OCI-LY7 (cell line): Measurements from ENCODE around the gene TMEM114. TPM values are rescaled to one million over a fixed set of nuclear protein-coding genes. Genes with fewer than 3 reads are reported as not detected.

Experiments
- BruUV-seq: library from RNA; stranded (reverse); fragments of 400-500 nt; replicated peaks from 2 replicates; lab custom pipeline; 2021; lab: Mats Ljungman, UMichigan
- CTCF ChIA-PET: fragments of 300-600 bp; sonication (Branson Sonifier 250); formaldehyde crosslinking; loops from one replicate; lab custom pipeline; 2022; ENCODE audit warnings: antibody characterized with exemption; ENCODE audit not compliant: unreplicated experiment; lab: Charles Lee
- POLR2A ChIA-PET: fragments of 300-600 bp; sonication (Branson Sonifier 250); formaldehyde crosslinking; loops from one replicate; lab custom pipeline; 2022; ENCODE audit warnings: antibody characterized with exemption; lab: Charles Lee
- DNase-seq: peaks from one replicate; pipeline ENCODE4 v3.0.0-alpha.2; 2015; ENCODE audit warnings: low spot score
- H2AFZ ChIP-seq: fragments of 200-600 bp; sonication (generic), shearing (Covaris generic); 2 replicates; pipeline ENCODE4 v1.6.1; 2014; ENCODE audit warnings: mild to moderate bottlenecking, antibody characterized with exemption, low read length, moderate library complexity
- H3K27ac ChIP-seq: fragments of 200-600 bp; sonication (generic); 2 replicates; pipeline ENCODE4 v1.5.1; 2014; ENCODE audit warnings: mixed run types, low read depth, mild to moderate bottlenecking, moderate library complexity, low read length, inconsistent platforms; ENCODE audit not compliant: poor library complexity, severe bottlenecking
- H3K36me3 ChIP-seq: fragments of 200-600 bp; sonication (generic); 2 replicates; pipeline ENCODE4 v1.6.1; 2014; ENCODE audit warnings: mild to moderate bottlenecking, antibody characterized with exemption, low read length, moderate library complexity, mixed read lengths; ENCODE audit not compliant: insufficient read depth
- H3K4me1 ChIP-seq: fragments of 200-600 bp; sonication (generic); 2 replicates; pipeline ENCODE4 v1.5.1; 2014; ENCODE audit warnings: mild to moderate bottlenecking, low read length; ENCODE audit not compliant: insufficient read depth, poor library complexity, severe bottlenecking
- H3K4me2 ChIP-seq: fragments of 200-600 bp; sonication (generic); 2 replicates; pipeline ENCODE4 v1.6.1; 2014; ENCODE audit warnings: mild to moderate bottlenecking, low read length
- H3K4me3 ChIP-seq: fragments of 200-600 bp; sonication (generic); 2 replicates; pipeline ENCODE4 v1.5.1; 2014; ENCODE audit warnings: mild to moderate bottlenecking, low read depth, low read length; ENCODE audit not compliant: poor library complexity, severe bottlenecking
- H3K79me2 ChIP-seq: fragments of 200-600 bp; sonication (generic); 2 replicates; pipeline ENCODE4 v1.6.1; 2016; ENCODE audit warnings: low read depth, mild to moderate bottlenecking, low read length, moderate library complexity, mixed read lengths; ENCODE audit not compliant: insufficient read depth
- H3K9me2 ChIP-seq: fragments of 200-600 bp; sonication (generic); 2 replicates; pipeline ENCODE4 v1.6.1; 2016; ENCODE audit warnings: mild to moderate bottlenecking, low read length, mixed read lengths; ENCODE audit not compliant: insufficient read depth
- H3K9me3 ChIP-seq: fragments of 200-600 bp; sonication (generic); 2 replicates; pipeline ENCODE4 v1.6.1; 2014; ENCODE audit warnings: mild to moderate bottlenecking, mixed run types, low read length, mixed read lengths
- H4K20me1 ChIP-seq: fragments of 200-600 bp; sonication (generic); 2 replicates; pipeline ENCODE4 v1.6.1; 2014; ENCODE audit warnings: mild to moderate bottlenecking, antibody characterized with exemption, low read length, moderate library complexity, mixed read lengths; ENCODE audit not compliant: insufficient read depth
- CTCF ChIP-seq: fragments of 200-600 bp; sonication (generic); conservative IDR thresholded peaks from 2 replicates; pipeline ENCODE4 v1.5.1; 2014; ENCODE audit warnings: mild to moderate bottlenecking, antibody characterized with exemption, low read length, moderate library complexity, mixed read lengths
- EZH2phosphoT487 ChIP-seq: fragments of 200-600 bp; sonication (generic); IDR thresholded peaks from 2 replicates; pipeline ENCODE4 v1.6.1; 2018; ENCODE audit warnings: low read depth, borderline replicate concordance, mild to moderate bottlenecking, mixed run types, antibody characterized with exemption, low read length, moderate library complexity, mixed read lengths
- intact Hi-C: fragments of 100-400 bp; cut with micrococcal nuclease; formaldehyde crosslinking; loops from one replicate; pipeline ENCODE4 v1.10.0; 2022; ENCODE audit not compliant: unreplicated experiment
- total RNA-seq, 2 experiments: library from RNA; depleted of rRNA in 1 of 2; stranded (reverse); fragments of >200 nt in 1 of 2; shearing (Covaris generic) in 1 of 2; gene quantifications; 2 replicates each; pipeline ENCODE4 v1.2.3, GENCODE V29; 2014 to 2022

Gene TMEM114
- total RNA-seq, 2 experiments from 2014 or later = not detected

- H3K4me3 ChIP-seq = no peak overlapping the region
- no peaks in the 10 kb centered on the region for H3K9me3 ChIP-seq
- ChIA-PET CTCF (no interaction called here), POLR2A (no interaction called here)
- H3K9me2 ChIP-seq = no peaks in the 10 kb centered on the region
- H3K27ac ChIP-seq = no peak overlapping the region
- TF ChIP-seq CTCF = no peak
- TF ChIP-seq EZH2phosphoT487 = no peak
- no peaks in the 10 kb centered on the region for H3K79me2 ChIP-seq
- no peak overlapping the region for H3K4me2 ChIP-seq
- no peak for DNase-seq
- H2AFZ ChIP-seq = no peak overlapping the region
- H3K36me3 ChIP-seq = no peaks in the 10 kb centered on the region
- no peaks in the 10 kb centered on the region for H4K20me1 ChIP-seq
- intact Hi-C loops = no loop called here
- H3K4me1 ChIP-seq = no peaks in the 10 kb centered on the region
- no TSS peak for BruUV-seq
These were observed 36.3 kb downstream of the TMEM114 start for GRCh38 chr16:8554022-8554421.

GRCh38 chr16:8552487-8553221, 37.7 kb downstream of the TMEM114 start:
- Histone ChIP-seq H3K9me2 (no peaks in the 10 kb centered on the region), H3K4me1 (no peaks in the 10 kb centered on the region), H3K36me3 (no peaks in the 10 kb centered on the region), H3K4me2 (no peak overlapping the region), H3K4me3 (no peak overlapping the region), H4K20me1 (no peaks in the 10 kb centered on the region), H2AFZ (no peak overlapping the region), H3K79me2 (no peaks in the 10 kb centered on the region), H3K9me3 (no peaks in the 10 kb centered on the region), H3K27ac (no peak overlapping the region)
- intact Hi-C loops = no loop called here
- TF ChIP-seq EZH2phosphoT487 (no peak), CTCF (no peak)
- no peak for DNase-seq
- ChIA-PET CTCF (no interaction called here), POLR2A (interaction anchor here (0.6 to 0.7 kb wide), 2 partner anchors 31 to 710 kb away, joined by 3 read pairs; no protein-coding TSS in a partner anchor)
- no TSS peak for BruUV-seq
